HG03432 (cell line): ENCODE results near the gene STRBP.

Source experiments
- ATAC-seq: cut with Tn5 transposase; IDR thresholded peaks from one replicate; pipeline ENCODE4 v1.9.1; 2021; ENCODE audit warnings: mild to moderate bottlenecking, moderate library complexity; ENCODE audit not compliant: unreplicated experiment

The STRBP gene

GRCh38 chr9:123104807-123105206 lies 163.6 kb downstream of the STRBP start:
- ATAC-seq = no peak

DNA sequence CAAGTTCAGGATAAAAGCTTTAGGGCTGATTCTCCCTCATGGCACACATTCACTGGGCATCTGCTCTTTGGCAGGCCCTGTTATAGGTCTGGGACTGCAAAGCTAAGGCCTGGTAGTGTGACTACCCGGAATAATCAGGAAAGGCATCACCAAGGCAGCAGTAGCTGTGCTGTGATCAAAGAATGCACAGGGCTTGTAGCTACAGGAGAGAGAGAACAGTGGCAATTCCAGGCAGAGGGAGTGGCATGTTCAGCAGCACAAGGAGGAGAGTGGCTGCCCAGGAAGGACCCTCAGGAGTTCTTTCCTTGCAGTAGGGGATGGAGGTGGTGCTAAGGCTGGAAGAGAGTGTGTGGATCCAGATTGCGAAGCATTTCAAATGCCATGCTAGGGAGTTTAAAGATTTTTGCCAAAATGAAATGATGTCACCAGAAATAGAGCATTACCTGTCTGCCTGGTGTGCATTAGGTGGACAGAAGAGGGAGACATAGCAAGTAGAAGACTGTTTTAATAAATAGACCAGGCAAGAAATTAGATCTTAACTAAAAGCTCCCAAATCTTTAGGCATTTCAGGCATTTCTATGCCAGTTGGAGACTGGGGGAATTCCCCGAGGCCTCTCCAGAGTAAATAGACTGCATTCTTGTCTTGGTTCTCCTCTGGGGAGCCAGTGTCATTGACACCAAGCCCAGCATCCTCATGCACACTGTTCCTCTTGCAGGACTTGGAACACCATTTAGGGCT lies 165.8 kb downstream of the STRBP start:
- no peak for ATAC-seq

DNA sequence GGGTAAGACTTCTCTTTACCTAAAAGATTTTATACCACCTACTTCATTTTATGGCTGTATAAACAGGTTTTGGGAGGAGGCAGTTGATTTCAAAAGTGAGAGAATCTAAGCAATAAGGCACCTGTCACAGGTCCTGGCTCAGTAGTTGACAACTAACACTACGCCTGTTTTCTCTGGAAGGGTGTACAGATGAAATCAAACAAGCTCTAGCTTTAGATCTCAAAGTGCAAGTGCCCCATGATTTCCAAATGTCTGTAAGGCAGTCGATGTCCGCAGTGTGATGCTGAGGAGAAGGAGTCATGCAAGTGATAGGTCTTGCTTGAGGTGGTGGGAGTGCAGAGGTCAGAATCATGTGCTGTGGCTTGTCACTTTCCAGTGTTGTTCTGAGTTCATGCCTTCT lies 168.8 kb downstream of the STRBP start:
- no peak for ATAC-seq

DNA sequence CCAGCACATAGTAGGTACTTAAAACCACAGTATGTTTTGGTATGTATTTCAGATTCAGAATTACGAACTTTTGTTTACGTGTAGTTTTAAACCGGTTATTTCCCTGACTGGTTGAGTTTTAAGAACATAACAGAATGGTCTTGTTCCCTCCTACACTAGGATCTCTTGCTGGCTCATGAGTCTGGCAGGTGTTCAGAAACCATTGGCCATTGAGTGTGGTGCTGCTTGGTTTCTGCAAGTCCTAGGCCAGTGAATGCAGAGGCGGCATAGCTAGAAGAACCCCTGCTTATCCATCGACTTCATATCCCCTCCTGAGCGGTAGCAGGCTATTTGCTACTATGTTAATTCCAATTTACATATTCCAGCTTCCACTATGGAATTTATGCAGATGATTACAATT lies 169.3 kb downstream of the STRBP start:
- ATAC-seq = no peak

DNA sequence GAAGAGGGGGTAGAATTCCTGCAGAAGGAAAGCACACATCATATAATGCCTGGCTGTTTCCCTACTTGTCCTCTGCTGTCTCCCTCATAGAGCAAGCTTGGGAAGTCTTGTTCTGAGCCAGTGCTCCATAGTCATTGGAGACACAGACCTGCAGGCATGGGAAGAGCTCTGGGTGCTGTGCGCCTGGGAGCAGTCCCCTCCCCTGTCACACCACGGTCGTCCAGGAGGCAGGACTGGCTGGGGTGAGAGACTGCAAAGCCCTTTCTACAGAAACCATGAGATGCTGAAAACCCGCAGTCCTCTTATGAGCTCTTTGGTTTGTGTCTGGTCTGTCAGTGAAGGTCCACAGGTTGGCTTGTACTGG lies 170.3 kb downstream of the STRBP start:
- no peak for ATAC-seq

DNA sequence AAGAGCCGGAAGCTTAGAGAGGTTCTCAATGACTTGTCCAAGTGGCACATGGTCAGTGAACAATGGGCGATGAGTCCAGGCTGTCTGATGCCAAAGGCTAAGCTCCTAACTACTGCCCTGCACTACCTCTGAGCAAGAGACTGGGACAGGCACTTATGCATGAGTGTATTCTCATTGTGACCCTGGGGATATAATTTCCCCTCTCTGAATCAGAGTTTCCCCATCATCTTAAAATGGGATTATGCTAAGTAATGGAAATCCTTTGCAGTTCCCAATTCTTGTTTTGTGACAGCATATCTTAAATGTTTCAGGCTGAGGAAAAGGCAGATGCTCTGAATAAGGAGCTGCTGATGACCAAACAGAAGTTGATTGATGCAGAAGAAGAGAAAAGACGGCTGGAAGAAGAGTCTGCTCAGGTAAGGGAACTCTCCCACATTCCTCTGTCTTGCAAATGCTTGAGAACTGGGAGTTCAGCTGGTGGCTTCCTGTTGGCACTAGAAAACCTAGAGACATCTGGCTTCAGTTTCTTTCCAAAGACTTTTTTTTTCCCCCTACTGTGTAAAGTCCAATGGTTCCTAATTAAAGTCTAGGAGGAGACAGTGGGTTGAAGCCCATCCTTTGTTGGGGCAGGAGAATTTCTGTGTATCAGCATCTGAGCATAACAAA lies 170.8 kb downstream of the STRBP start:
- ATAC-seq = no peak

DNA sequence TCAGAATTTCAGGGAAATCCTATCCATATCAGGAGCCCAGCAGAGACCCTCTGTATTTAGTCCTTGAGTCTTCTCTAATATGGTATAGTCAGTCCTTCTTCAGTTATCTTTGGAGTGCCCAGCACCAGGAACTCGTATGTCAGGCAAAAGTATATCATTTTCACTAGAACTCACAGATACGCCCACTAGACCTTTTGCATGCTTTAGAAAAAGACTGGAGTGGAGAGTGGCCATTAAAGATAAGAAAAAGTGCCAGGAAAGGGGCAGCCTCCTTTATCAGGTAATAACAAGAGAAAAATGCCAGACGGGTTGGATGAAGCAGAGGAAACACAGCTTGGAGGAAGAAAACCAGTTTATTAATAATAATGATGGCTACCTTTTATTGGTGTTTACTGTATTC lies 171.4 kb downstream of the STRBP start:
- no peak for ATAC-seq

DNA sequence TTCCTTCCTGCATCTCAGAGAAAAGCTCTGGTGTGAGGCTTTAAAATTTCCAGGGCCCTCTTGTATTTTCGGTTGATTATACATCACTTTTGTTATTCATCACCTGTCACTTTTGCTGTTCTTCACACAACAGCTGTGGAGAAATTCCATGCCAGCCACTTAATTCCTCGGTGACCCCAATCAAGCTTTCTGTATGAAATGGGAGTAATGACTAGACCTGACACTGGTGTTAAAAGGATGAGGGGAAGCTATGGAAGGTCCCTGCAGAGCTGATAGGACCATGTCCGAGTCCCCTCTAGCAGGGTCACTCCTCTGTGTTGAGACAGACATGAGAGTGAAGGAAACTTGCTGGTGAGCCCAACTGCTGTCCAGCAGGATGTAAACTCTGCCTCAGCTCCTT lies 175.2 kb downstream of the STRBP start:
- ATAC-seq = no peak

DNA sequence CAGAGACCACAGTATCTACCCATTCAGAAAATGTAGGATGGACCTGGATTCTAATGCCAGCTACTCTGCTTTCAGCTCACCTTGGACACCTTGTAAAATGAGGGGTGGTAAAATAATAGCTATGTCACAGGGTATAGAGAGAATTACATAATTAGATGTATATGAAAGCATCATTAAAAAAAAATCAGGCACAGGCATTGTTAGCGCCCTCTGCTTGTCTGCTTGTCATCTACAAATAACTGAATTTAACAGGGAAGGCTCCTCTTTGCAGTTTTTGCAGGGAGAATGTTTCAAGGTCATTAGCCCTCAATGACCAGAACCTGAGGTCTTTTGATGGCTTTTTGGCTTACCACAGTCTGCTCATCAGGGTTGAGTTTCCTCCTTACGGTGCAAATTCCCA lies 176.9 kb downstream of the STRBP start:
- ATAC-seq = no peak

DNA sequence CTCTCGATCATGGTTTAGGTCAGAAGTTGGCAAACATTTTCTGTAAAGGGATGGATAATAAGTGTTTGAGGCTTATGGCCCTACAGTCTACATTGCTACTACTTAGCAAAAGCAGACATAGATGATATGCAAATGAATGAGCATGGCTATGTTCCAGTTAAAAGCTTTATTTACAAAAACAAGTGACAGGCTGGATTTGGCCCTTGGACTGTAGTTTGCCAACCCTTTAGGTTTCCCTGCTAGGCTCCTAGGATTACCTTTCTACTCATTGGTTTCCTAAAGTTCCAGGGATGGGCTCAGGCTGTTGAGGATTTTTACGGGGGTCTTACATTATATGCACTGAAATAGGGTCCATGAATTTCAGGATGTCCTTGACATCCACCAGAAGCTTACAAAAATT lies 177.4 kb downstream of the STRBP start:
- ATAC-seq = no peak

- ATAC-seq = no peak
These were observed 178.0 kb downstream of the STRBP start for GRCh38 chr9:123090198-123090896.

DNA sequence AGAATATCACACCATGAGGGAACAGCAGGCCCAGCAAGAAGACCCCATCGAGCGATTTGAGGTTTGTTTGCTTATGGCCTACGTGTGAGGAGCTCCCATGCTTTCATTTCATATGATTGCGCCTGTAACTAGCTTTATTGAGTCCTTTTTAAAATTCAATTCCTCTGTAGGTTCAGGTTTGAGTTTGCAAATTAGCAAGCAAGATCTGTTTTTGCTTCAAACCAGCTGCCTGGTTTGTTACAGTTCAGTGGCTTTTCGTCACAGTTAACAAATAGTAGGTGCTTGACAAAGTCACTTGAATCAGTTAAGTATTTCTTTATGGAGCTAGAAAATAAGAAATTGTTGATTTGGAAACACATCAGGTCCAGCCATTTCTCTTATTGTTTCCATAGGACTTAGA lies 178.6 kb downstream of the STRBP start:
- ATAC-seq = no peak

GRCh38 chr9:123089040-123089439 lies 179.3 kb downstream of the STRBP start:
- ATAC-seq = no peak

DNA sequence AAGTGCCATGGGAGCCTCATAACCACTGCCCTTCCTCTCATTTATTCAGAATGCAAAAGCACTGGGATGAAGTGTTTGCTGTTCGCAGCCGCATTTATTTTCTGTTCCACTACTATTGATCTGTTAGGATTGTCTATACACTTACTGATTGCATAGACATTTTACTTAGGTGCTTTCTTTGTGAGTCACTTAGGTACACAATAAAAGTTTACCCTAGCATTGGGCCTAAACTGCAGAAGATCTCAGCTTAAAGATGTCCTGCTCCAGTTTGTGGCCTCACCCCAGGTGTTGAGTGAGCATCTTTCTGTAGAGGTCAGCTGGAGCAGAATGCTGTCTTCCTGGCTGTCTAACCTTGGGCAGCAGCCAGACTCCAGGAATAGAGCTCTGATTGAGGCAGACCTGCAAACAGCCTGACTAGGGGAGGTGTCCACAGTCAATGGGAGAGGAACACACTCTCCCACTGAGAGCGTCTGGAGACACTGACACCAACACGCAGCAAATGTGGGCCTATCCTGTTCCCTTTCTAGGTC lies 181.0 kb downstream of the STRBP start:
- no peak for ATAC-seq

- no peak for ATAC-seq
These were observed 182.5 kb downstream of the STRBP start for GRCh38 chr9:123085916-123086315.

- ATAC-seq = no peak
These were observed 184.1 kb downstream of the STRBP start for GRCh38 chr9:123084256-123084655.

GRCh38 chr9:123083680-123084079 lies 184.7 kb downstream of the STRBP start:
- no peak for ATAC-seq

DNA sequence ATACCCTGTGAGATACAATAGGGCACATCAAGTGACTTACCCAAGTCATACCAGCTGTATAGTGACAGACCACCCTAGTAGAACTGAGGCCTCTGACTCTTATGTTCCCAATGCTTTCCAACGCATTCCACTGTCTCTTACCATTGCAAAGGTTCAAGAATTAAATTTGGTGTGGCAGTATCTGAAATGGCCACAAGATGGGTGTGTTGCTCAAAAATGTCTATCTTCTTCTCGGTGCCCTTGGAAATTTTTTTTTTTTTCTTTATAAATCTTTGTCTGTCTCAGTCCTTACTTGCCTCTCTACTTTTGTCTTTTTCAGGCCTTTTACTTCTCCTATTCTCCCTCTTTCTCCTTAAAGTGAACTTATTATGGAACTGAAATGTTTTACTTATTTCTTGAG lies 186.6 kb downstream of the STRBP start:
- ATAC-seq = no peak

DNA sequence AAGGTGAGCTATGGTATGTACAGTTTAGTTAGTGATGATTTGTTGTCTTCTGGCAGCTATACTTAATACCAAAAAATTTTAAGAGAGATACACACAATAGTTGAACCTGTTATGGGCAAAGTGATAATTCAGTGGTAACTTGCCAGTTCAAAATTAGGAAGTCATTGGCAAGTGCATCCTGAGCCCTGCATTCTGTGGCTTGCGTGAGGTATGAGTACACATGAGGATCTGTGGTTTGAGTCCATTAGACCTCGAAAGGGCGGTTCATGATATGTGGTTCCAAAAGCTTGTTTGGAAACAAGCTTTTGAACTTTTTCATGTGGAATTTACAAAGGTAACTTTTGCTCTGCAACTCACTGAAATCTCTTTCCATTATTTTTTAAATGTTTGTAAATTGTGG lies 187.9 kb downstream of the STRBP start:
- no peak for ATAC-seq

- no peak for ATAC-seq
These were observed 193.8 kb downstream of the STRBP start for GRCh38 chr9:123074628-123075027.

GRCh38 chr9:123073991-123074422 lies 194.4 kb downstream of the STRBP start:
- ATAC-seq = no peak

DNA sequence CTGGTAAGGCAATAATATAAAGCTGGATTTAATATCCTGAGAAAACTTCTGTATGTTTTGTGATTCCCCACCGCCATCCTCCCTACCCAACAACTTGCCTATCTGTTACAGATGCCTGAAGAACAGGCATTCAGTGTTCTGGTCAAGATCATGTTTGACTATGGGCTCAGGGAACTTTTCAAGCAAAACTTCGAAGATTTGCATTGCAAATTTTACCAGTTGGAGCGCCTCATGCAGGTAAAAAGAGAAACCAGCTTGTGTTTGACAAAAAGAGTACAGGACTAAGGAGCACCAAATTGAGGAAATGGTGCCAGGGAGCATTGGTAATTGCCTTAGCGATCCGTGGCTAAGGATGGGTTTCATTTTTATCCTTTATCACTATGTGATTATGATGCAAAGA lies 194.9 kb downstream of the STRBP start:
- ATAC-seq = no peak
